HG02973 (cell line): ENCODE results near the gene ABI2.

ENCODE experiments used
- ATAC-seq: cut with Tn5 transposase; IDR thresholded peaks from one replicate; pipeline ENCODE4 v1.9.1; 2021; ENCODE audit warnings: moderate library complexity; ENCODE audit not compliant: unreplicated experiment

The ABI2 gene

DNA sequence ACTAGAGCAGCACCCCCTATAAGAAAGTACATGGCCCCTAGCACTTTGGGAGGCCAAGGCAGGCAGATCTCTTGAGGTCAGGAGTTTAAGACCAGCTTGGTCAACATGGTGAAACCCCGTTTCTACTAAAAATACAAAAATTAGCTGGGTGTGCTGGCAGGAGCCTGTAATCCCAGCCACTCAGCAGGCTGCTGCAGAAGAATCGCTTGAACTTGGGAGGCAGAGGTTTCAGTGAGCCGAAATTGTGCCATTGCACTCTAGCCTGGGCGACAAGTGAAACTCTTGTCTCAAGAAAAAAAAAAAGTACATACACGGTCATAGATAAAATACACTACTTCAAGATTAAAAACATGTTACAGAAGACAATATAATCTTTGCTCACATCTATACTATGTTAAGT, 143.1 kb downstream of the ABI2 start:
- no peak for ATAC-seq

DNA sequence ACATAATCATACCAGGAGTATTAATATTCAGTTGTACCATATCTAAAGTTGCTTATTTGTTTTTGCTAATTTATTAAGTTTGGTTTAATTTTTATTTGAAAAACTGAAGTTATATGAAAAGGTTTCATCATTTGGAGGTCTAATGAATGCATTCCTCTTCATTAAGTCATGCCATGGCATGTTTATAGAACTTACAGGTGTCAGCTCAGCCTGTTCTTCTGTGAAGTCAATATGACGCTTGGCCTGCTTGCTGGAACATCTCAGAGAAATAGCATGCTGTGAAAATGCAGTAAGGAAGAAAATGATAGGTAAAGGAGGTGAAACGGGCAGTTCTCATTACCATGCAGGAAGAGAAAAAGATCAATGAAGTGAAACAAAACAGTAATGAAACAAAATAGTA, 148.7 kb downstream of the ABI2 start:
- no peak for ATAC-seq

DNA sequence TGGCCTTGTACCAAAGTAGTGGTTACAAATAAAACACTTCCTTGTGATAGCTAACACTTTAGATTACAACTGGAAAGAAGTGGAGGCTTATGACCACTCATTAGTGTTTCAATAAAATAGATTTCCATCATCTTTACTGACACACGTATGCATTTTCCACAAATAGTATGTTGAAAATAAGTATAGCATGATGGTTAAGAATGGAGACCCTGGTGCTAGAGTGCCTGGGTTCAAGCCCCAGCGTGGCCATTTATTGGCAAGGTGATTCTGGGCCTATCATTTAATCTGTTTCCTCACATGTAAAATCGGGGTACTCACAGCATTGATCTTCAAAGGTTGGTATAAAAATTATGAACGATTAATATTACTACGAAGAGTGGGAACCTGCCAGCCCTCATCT, 152.4 kb downstream of the ABI2 start:
- ATAC-seq, result no peak

DNA sequence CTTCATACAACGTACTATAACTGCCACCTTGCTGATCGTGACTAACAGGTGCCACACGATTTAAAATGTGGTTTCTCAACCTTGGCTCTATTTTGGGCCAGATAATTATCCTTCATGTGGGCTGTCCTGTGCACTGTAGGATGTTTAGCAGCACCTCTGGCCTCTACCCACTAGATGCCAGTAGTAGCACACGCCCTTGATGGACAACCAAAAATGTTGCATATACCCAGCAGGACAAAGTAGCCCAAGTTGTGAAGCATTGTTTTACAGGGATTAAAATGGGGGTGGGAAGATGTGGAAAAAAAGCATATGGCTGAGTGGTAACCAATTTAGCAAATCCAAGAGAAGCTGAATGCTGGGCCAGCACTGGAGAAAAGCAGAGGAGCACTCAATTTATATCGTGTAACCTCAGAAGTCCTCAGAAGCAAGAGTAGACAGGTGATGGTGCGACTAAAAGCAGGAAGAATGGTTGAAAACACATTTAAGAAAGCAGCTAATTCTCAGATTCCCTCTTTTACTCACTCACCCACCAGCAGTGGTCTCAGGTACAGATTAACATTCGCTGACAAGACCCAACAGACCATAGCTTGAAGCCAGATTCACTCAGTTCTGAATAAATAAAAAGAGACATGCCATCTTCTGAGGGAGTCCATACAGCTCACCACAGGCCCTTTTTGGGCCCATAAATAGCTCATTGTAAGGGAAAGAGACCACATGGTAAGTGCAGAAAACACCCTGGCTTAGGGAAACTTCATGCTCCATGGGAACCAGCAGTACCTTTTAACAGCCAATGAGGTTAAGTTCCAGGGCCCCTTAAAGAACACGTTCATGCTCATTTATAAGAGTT, 156.3 kb downstream of the ABI2 start:
- no peak for ATAC-seq

DNA sequence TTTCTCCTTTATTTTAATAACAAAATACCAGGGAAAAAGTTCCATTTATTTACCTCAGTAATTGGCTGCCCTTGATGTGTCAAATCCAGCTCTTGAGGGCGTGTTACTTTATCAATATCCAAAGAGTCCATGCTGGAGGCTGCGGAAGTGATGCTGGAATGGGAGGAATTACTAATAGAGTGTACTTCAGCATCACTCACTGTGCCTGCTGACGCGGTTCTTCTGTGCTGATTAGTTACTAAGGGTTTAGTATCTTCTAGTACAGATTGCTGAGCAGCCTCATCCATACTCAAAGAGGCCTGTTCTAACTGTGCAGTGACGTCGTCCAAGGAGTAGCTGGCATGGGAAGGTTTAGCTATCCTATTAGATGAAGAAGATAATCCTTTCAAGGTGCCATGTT, 161.3 kb downstream of the ABI2 start:
- ATAC-seq, result no peak

DNA sequence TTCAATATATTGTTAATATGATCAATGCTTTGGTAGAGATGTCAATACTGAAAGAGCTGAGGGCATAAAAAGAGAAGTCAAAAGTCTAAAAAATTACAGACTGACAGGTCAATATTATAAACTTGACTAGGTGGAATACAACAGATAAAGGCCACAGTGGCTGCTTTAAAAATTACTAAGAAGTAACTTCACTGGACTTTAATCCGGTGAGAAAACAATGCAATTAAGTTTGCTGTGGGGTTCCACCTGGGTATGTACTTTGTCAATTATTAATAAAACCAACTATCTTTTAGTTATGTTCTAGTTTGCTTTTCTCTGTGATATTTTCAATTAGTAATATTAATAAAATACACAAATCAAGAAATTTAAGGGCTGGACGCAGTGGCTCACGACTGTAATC, 162.2 kb downstream of the ABI2 start:
- ATAC-seq, result no peak

DNA sequence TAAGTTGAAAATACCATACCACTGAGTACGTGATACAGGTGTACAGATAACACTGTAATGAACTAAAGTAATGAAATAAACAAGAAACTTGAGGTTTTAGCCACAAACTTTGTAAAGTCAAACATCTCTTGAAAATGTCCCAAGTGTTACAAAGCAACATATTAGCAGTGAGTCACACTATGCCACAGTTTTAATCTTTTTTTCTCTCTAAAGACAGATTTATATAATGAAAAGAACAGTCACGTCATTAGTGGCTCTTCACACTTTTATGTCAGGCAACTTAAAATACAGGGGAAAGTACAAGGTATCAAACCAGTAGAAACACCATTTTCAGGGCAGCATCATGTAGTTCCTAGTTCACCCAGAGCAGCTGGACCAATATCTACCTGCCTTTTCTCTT, 164.8 kb downstream of the ABI2 start:
- ATAC-seq, result no peak
